ENCODE measurements around the gene LAG3.
"Not testable (repeated sequence)": the region's sequence is repeated elsewhere in the genome, so short reads cannot be mapped to it uniquely, and the experiment has no call there.

LAG3 gene

GRCh38 chr12:6772331-6772695 lies at the start of gene LAG3:
Gene LAG3, plus strand, starts transcription at chr12:6772520. Its CDS starts 333 bp downstream, at chr12:6772853.
- DNase-seq = no peak

- no peak for DNase-seq
Measured at GRCh38 chr12:6722863-6723262, 49.5 kb upstream of the LAG3 start.

GRCh38 chr12:6723607-6724408 lies 48.5 kb upstream of the LAG3 start, which contains the start of gene COPS7A:
Gene COPS7A, plus strand, starts transcription at chr12:6724046. Its CDS starts 611 bp downstream, at chr12:6724657.
- peak; percentile 99 for DNase-seq

GRCh38 chr12:6724409-6724797 lies 47.9 kb upstream of the LAG3 start:
- DNase-seq = no peak

GRCh38 chr12:6725350-6725749 lies 47.0 kb upstream of the LAG3 start:
- DNase-seq = no peak

GRCh38 chr12:6729186-6729585 lies 43.1 kb upstream of the LAG3 start:
- no peak for DNase-seq

GRCh38 chr12:6730169-6730568 lies 42.2 kb upstream of the LAG3 start:
- DNase-seq = no peak

- no peak for DNase-seq
Measured at GRCh38 chr12:6734506-6735387, 37.6 kb upstream of the LAG3 start.

- no peak for DNase-seq
Measured at GRCh38 chr12:6735448-6736191, 36.7 kb upstream of the LAG3 start.

GRCh38 chr12:6736754-6737153 lies 35.6 kb upstream of the LAG3 start:
- DNase-seq = no peak

- DNase-seq = not testable (repeated sequence)
Measured at GRCh38 chr12:6742080-6742479, 30.2 kb upstream of the LAG3 start.

GRCh38 chr12:6742834-6743233 lies 29.5 kb upstream of the LAG3 start:
- no peak for DNase-seq

- DNase-seq = not testable (repeated sequence)
Measured at GRCh38 chr12:6743300-6743699, 29.0 kb upstream of the LAG3 start.

GRCh38 chr12:6745741-6746525 lies 26.4 kb upstream of the LAG3 start:
- DNase-seq = no peak

GRCh38 chr12:6747216-6747615 lies 25.1 kb upstream of the LAG3 start:
- DNase-seq = no peak

GRCh38 chr12:6748761-6749160 lies 23.6 kb upstream of the LAG3 start:
- no peak for DNase-seq

- DNase-seq = no peak
Measured at GRCh38 chr12:6750506-6750905, 21.8 kb upstream of the LAG3 start.

GRCh38 chr12:6751767-6752166 lies 20.6 kb upstream of the LAG3 start:
- DNase-seq = no peak

GRCh38 chr12:6752167-6752920 lies 20.0 kb upstream of the LAG3 start:
- no peak for DNase-seq

- DNase-seq = peak; percentile 71
Measured at GRCh38 chr12:6752921-6753771, 19.2 kb upstream of the LAG3 start, which contains the start of gene MLF2. Gene MLF2, minus strand, starts transcription at chr12:6753141. Its CDS starts 807 bp downstream, at chr12:6752334.
